Hepatocyte (in vitro differentiated cells): Measurements from ENCODE around the gene COX6B1. TPM values are rescaled to one million over a fixed set of nuclear protein-coding genes. Genes with fewer than 3 reads are reported as not detected.

ENCODE experiments used
- DNase-seq: peaks from one replicate; pipeline ENCODE4 v3.0.0-alpha.2; 2016; ENCODE audit warnings: low spot score
- H2AFZ ChIP-seq: fragments of 200-600 bp; sonication (generic); 2 replicates; pipeline ENCODE4 v1.6.0; 2016; ENCODE audit warnings: antibody characterized with exemption, mild to moderate bottlenecking
- H3K27ac ChIP-seq: fragments of 200-600 bp; sonication (generic); 2 replicates; pipeline ENCODE4 v1.5.1; 2016; ENCODE audit warnings: mild to moderate bottlenecking
- H3K27me3 ChIP-seq: fragments of 200-600 bp; sonication (generic); 2 replicates; pipeline ENCODE4 v1.6.1; 2016
- H3K36me3 ChIP-seq: fragments of 200-600 bp; sonication (generic); replicated peaks from 2 replicates; pipeline ENCODE4 v1.5.1; 2016; ENCODE audit warnings: low read depth; ENCODE audit not compliant: insufficient read depth
- H3K4me1 ChIP-seq: fragments of 200-600 bp; sonication (generic); 2 replicates; pipeline ENCODE4 v1.5.1; 2016; ENCODE audit warnings: mild to moderate bottlenecking, moderate library complexity; ENCODE audit not compliant: insufficient read depth
- H3K4me2 ChIP-seq: fragments of 200-600 bp; sonication (generic); 2 replicates; pipeline ENCODE4 v1.6.0; 2016
- H3K4me3 ChIP-seq: fragments of 200-600 bp; sonication (generic); 2 replicates; pipeline ENCODE4 v1.5.1; 2016; ENCODE audit warnings: mild to moderate bottlenecking
- H3K79me2 ChIP-seq: fragments of 200-600 bp; sonication (generic); 2 replicates; pipeline ENCODE4 v1.6.0; 2017; ENCODE audit warnings: mild to moderate bottlenecking
- H3K9me2 ChIP-seq: fragments of 200-600 bp; sonication (generic); replicated peaks from 2 replicates; pipeline ENCODE4 v1.6.0; 2017; ENCODE audit warnings: mild to moderate bottlenecking; ENCODE audit not compliant: insufficient read depth
- H3K9me3 ChIP-seq: fragments of 200-600 bp; sonication (generic); 2 replicates; pipeline ENCODE4 v1.5.1; 2016; ENCODE audit warnings: low read depth, mild to moderate bottlenecking
- H4K20me1 ChIP-seq: fragments of 200-600 bp; sonication (generic); 2 replicates; pipeline ENCODE4 v1.6.0; 2016; ENCODE audit warnings: mild to moderate bottlenecking; ENCODE audit not compliant: insufficient read depth, poor library complexity, severe bottlenecking
- EZH2 ChIP-seq: fragments of 200-600 bp; sonication (generic); IDR thresholded peaks from 2 replicates; pipeline ENCODE4 v1.6.1; 2016; ENCODE audit warnings: antibody characterized with exemption, mild to moderate bottlenecking, borderline replicate concordance
- EZH2phosphoT487 ChIP-seq: fragments of 200-600 bp; sonication (generic); IDR thresholded peaks from one replicate; pipeline ENCODE4 v1.6.1; 2018; ENCODE audit warnings: antibody characterized with exemption, mild to moderate bottlenecking, low read depth, moderate library complexity; ENCODE audit not compliant: unreplicated experiment, severe bottlenecking
- WGBS: methylation state at CpG from one replicate; pipeline ENCODE4 v1.1.6; 2016; ENCODE audit warnings: low lambda C conversion rate; ENCODE audit errors: missing lambda C conversion rate; 5-methylcytosine and 5-hydroxymethylcytosine counted together
- polyA plus RNA-seq: library from polyadenylated mRNA; unstranded; fragments of >200 nt; fragmentation: Nextera tagmentation; extraction: Ambion mirVana; gene quantifications from 2 replicates; pipeline ENCODE4 v1.2.1, GENCODE V29; 2016
- total RNA-seq: library from RNA; depleted of rRNA; stranded (reverse); fragments of >200 nt; gene quantifications from 2 replicates; pipeline ENCODE4 v1.2.3, GENCODE V29; 2014
- TF ChIP-seq, protein P1 (sequence below): fragments of 200-600 bp; sonication (generic); IDR thresholded peaks from 2 replicates; pipeline ENCODE4 v1.5.1; 2016; ENCODE audit warnings: antibody characterized with exemption, mild to moderate bottlenecking; ENCODE audit not compliant: poor library complexity

The COX6B1 gene
- total and polyA plus RNA-seq, 2 experiments from 2014 or later, result 586 to 692 TPM

DNA sequence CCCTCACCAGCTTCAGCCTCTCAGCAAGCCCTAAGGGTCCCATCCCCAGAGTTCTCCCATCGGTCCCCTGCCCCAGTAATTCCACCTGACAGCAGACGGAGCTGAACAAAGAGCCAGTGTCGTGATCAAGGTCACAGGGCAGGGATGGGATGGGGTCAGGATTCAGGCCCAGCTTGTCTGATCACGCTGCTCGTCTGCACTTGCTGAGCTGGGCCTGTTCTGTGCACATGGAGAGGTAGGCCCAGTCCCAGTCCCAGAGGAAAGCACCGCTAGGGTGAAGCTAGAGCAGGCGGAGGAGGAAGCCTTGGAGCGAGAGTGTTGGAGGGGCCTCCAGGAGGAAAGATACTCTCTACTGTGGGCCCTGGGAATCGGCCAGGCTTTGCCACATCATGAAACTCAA, 26.4 kb upstream of the COX6B1 start:
- H4K20me1 ChIP-seq, result no peaks in the 10 kb centered on the region
- TF ChIP-seq, protein P1, sequence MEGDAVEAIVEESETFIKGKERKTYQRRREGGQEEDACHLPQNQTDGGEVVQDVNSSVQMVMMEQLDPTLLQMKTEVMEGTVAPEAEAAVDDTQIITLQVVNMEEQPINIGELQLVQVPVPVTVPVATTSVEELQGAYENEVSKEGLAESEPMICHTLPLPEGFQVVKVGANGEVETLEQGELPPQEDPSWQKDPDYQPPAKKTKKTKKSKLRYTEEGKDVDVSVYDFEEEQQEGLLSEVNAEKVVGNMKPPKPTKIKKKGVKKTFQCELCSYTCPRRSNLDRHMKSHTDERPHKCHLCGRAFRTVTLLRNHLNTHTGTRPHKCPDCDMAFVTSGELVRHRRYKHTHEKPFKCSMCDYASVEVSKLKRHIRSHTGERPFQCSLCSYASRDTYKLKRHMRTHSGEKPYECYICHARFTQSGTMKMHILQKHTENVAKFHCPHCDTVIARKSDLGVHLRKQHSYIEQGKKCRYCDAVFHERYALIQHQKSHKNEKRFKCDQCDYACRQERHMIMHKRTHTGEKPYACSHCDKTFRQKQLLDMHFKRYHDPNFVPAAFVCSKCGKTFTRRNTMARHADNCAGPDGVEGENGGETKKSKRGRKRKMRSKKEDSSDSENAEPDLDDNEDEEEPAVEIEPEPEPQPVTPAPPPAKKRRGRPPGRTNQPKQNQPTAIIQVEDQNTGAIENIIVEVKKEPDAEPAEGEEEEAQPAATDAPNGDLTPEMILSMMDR, result no peak
- TF ChIP-seq EZH2, result no peak
- TF ChIP-seq EZH2phosphoT487, result no peak
- H3K4me2 ChIP-seq, result no peak overlapping the region
- no peaks in the 10 kb centered on the region for H3K27me3 ChIP-seq
- DNase-seq, result no peak
- no peak overlapping the region for H3K27ac ChIP-seq
- no peaks in the 10 kb centered on the region for H3K9me2 ChIP-seq
- no peak overlapping the region for H3K4me3 ChIP-seq
- H3K36me3 ChIP-seq, result no peaks in the 10 kb centered on the region
- H3K79me2 ChIP-seq, result no peaks in the 10 kb centered on the region
- H3K4me1 ChIP-seq, result no peaks in the 10 kb centered on the region
- H3K9me3 ChIP-seq, result no peaks in the 10 kb centered on the region
- 96% methylated on average over 9 of the region's 9 CpGs for WGBS
- H2AFZ ChIP-seq, result no peak overlapping the region

DNA sequence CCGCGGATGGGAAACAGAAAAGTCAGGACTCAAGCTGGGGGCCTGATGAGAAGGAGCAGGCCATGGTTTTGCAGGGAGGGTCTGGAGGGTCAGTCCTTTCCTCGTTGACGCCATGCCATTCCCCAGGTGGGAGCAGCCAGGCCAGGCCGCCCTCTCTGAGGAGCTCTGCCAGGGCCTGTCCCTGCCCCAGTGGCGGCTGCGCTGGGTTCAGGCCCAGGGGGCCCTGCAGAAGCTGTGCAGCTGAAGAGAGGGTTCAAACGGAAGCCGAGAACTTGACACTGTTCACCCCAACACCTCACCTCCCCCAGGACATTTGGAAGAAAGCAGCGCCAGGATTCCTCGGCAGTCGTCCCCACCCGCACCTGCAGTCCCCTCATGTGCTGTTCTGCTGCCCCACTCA, 25.4 kb upstream of the COX6B1 start:
- H3K4me3 ChIP-seq, result no peak overlapping the region
- H3K4me2 ChIP-seq, result no peak overlapping the region
- no peak for DNase-seq
- no peaks in the 10 kb centered on the region for H3K27me3 ChIP-seq
- H4K20me1 ChIP-seq, result no peaks in the 10 kb centered on the region
- H2AFZ ChIP-seq, result no peak overlapping the region
- WGBS, result 93% methylated on average over 12 of the region's 13 CpGs
- H3K36me3 ChIP-seq, result no peaks in the 10 kb centered on the region
- H3K9me2 ChIP-seq, result no peaks in the 10 kb centered on the region
- no peaks in the 10 kb centered on the region for H3K79me2 ChIP-seq
- H3K27ac ChIP-seq, result no peak overlapping the region
- H3K4me1 ChIP-seq, result no peaks in the 10 kb centered on the region
- H3K9me3 ChIP-seq, result no peaks in the 10 kb centered on the region
- TF ChIP-seq, protein P1, result no peak
- TF ChIP-seq EZH2phosphoT487 (no peak), EZH2 (no peak)

DNA sequence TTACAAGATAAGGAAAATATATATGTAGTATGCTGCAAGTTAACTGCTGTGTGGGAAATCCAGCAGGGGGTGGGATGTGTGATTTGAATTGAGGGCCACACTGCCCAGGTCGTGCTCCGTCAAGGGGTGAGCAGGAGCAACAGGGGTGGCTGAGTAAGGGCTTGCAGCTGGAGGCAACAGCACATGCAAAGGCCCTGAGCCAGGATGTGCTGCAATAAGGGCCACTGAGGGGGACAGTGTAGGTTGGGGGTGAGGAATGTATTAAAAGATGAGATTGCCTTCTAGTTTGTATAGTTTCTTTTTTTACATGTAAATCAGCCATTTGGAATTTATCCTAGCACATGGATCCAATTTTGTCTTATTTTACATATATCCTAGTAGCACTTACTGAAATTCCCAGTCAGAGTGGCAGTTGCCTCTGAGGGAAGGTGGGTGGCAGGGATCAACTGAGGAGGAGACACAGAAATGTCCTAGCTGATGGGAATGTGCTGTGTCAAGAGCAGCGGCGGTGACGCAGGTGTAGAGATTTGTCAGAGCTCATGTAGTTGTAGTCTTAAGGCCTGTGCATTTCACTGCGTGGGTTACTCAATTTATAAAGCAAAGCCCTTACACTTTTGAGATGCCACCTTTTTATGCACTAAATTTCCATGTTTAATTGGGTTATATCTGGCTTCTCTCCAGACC, 24.7 kb upstream of the COX6B1 start:
- Histone ChIP-seq H3K4me2 (no peak overlapping the region), H3K36me3 (no peaks in the 10 kb centered on the region), H3K4me3 (no peak overlapping the region), H3K4me1 (no peaks in the 10 kb centered on the region), H3K9me2 (no peaks in the 10 kb centered on the region), H3K27ac (no peak overlapping the region), H3K79me2 (no peaks in the 10 kb centered on the region), H2AFZ (no peak overlapping the region), H4K20me1 (no peaks in the 10 kb centered on the region), H3K27me3 (no peaks in the 10 kb centered on the region), H3K9me3 (no peaks in the 10 kb centered on the region)
- WGBS, result 93% methylated on average over 6 of the region's 6 CpGs
- TF ChIP-seq EZH2phosphoT487 (no peak), EZH2 (no peak)
- TF ChIP-seq, protein P1, result no peak
- DNase-seq, result no peak
